Adrenal gland (tissue), 12 donors: ENCODE data around the gene PRDM1. TPM values are rescaled to one million over a fixed set of nuclear protein-coding genes. Genes with fewer than 3 reads are reported as not detected.

Experiments
- DNase-seq, 7 donors: peaks; one replicate each; pipeline ENCODE4 v3.0.0-alpha.2; 2019 to 2020
- H3K27ac ChIP-seq, 5 donors: fragments of 200-600 bp; sonication (generic) in 4 of 5; 1 replicate in 3 of 5; 2 replicates in 2 of 5; pipeline versions ENCODE4 v1.5.1 to v1.8.0; 2016 to 2020; ENCODE audit warnings: mild to moderate bottlenecking in 1 of 5
- H3K27me3 ChIP-seq: fragments of 200-600 bp; 2 replicates; pipeline ENCODE4 v1.8.0; 2021
- H3K36me3 ChIP-seq, 2 donors: fragments of 200-600 bp; replicated peaks in 1 of 2; 1 replicate in 1 of 2; 2 replicates in 1 of 2; pipeline versions ENCODE4 v1.5.1 to v1.8.0; 2018 to 2022
- H3K4me1 ChIP-seq, 2 donors: fragments of 200-600 bp; replicated peaks in 1 of 2; 1 replicate in 1 of 2; 2 replicates in 1 of 2; pipeline versions ENCODE4 v1.5.1 to v1.8.0; 2018 to 2021
- H3K4me3 ChIP-seq, 4 donors: fragments of 200-600 bp; sonication (generic) in 3 of 4; one replicate each; pipeline ENCODE4 v1.5.1; 2016 to 2018
- H3K9me3 ChIP-seq, 3 donors: fragments of 200-600 bp; sonication (generic) in 1 of 3; replicated peaks in 1 of 3; 1 replicate in 2 of 3; 2 replicates in 1 of 3; pipeline versions ENCODE4 v1.5.1 to v1.8.0; 2016 to 2021
- CTCF ChIP-seq, 6 experiments: fragments of 450-650 bp in 4 of 6; fragments of 200-600 bp in 2 of 6; sonication (generic) in 1 of 6; IDR thresholded peaks; 1 replicate in 5 of 6; 2 replicates in 1 of 6; pipeline versions ENCODE4 v1.5.1 to v1.8.0; 2016 to 2021; ENCODE audit warnings: antibody characterized with exemption in 6 of 6, mild to moderate bottlenecking in 2 of 6, moderate library complexity in 1 of 6
- POLR2A ChIP-seq, 2 donors: fragments of 450-650 bp; IDR thresholded peaks; one replicate each; pipeline ENCODE4 v1.6.1; 2017; ENCODE audit warnings: antibody characterized with exemption in 2 of 2, mild to moderate bottlenecking in 2 of 2, moderate library complexity in 1 of 2
- WGBS, 4 donors: extraction: QIAGEN DNeasy Blood & Tissue Kit in 2 of 4; methylation state at CpG; one replicate each; pipeline versions ENCODE4 v1.1.5 to v1.1.7; 2013 to 2017; 5-methylcytosine and 5-hydroxymethylcytosine counted together
- intact Hi-C, 2 donors: fragments of 100-400 bp; cut with DNase I; formaldehyde crosslinking; loops; one replicate each; pipeline versions ENCODE4 v1.14.1 to v1.15.0; 2022 to 2023
- polyA plus RNA-seq, 3 donors: library from polyadenylated mRNA; stranded (reverse); fragments of 200-250 nt in 2 of 3; fragments of 350-450 nt in 1 of 3; fragmentation: Illumina TruSeq in 1 of 3; extraction: RNeasy Lipid Tissue Mini Kit (QIAGEN cat#74804) in 1 of 3; gene quantifications; one replicate each; pipeline ENCODE4 v1.2.3, GENCODE V29; 2013 to 2014
- total RNA-seq, 9 donors: library from RNA; depleted of rRNA in 4 of 9; stranded (reverse); fragments of >200 nt in 4 of 9; fragments of 120-200 nt in 1 of 9; fragmentation: NEBNext Ultra II Directional in 1 of 9; extraction: Animal tissue kit (Norgen Biotek cat#: 25700) in 1 of 9; gene quantifications; one replicate each; pipeline versions ENCODE4 v1.1.0 to v1.2.4, GENCODE V29; 2013 to 2023
- donor health status: healthy with polysubstance abuse.
- donor health status: Bipolar disorder and iron deficiency.
- donor health status: DM: yes; HTN: yes; CAD: no.
- donor health status: DM: no; HTN: no; CAD: no.
- donor health status: DM: no; HTN: no; CAD: no.
- donor health status: DM: yes; HTN: yes; CAD: no.

Gene PRDM1
- total and polyA plus RNA-seq, 12 donors, result 0.40 to 7.5 (median 3.7) TPM

- Histone ChIP-seq H3K4me1 (peaks cover 0 to 4% of the 10 kb centered on the region in 2 donors), H3K27me3 (no peaks in the 10 kb centered on the region), H3K9me3 (no peaks in the 10 kb centered on the region), H3K27ac (no peak overlapping the region), H3K4me3 (no peak overlapping the region), H3K36me3 (no peaks in the 10 kb centered on the region)
- DNase-seq, result no peak
- intact Hi-C loops, result no loop called here
- 81 to 87% (median 87%) methylated on average over 17 of the region's 17 CpGs for WGBS, 4 donors
- TF ChIP-seq POLR2A (IDR thresholded peaks at IDR 0.05) (no peak), CTCF (IDR thresholded peaks at IDR 0.05) (no peak)
Measured at GRCh38 chr6:106134087-106134770, 48.1 kb downstream of the PRDM1 start.

GRCh38 chr6:106134906-106135634 is 48.9 kb downstream of the PRDM1 start:
- intact Hi-C loops, result no loop called here
- TF ChIP-seq POLR2A (IDR thresholded peaks at IDR 0.05), result no peak
- TF ChIP-seq CTCF (IDR thresholded peaks at IDR 0.05), result peak in 1 of 6 experiments; percentile 3
- WGBS, 4 donors, result 34 to 47% (median 42%) methylated on average over 5 to 18 of the region's 18 CpGs

GRCh38 chr6:106135911-106136571 is 49.9 kb downstream of the PRDM1 start:
- no peaks in the 10 kb centered on the region for H3K9me3 ChIP-seq
- H3K4me3 ChIP-seq, result no peak overlapping the region
- H3K4me1 ChIP-seq, result peaks cover 0 to 4% of the 10 kb centered on the region in 2 donors
- H3K36me3 ChIP-seq, result no peaks in the 10 kb centered on the region
- no peak overlapping the region for H3K27ac ChIP-seq
- intact Hi-C loops, result no loop called here
- TF ChIP-seq CTCF (IDR thresholded peaks at IDR 0.05) (no peak), POLR2A (IDR thresholded peaks at IDR 0.05) (no peak)
- DNase-seq, result no peak
- H3K27me3 ChIP-seq, result no peaks in the 10 kb centered on the region
- 91 to 96% (median 92%) methylated on average over 9 to 16 of the region's 16 CpGs for WGBS, 4 donors

More at GRCh38 chr6:106134906-106135634, 48.9 kb downstream of the PRDM1 start:
- H3K27ac ChIP-seq, result peak overlapping the region in 1 of 5 donors; percentile 60
- H3K4me1 ChIP-seq, result peaks cover 0 to 4% of the 10 kb centered on the region in 2 donors
- peak; percentile 72 to 93 (median 91) for DNase-seq
- H3K27me3 ChIP-seq, result no peaks in the 10 kb centered on the region
- H3K9me3 ChIP-seq, result no peaks in the 10 kb centered on the region
- no peaks in the 10 kb centered on the region for H3K36me3 ChIP-seq
- H3K4me3 ChIP-seq, result peak overlapping the region in 1 of 4 donors; percentile 17

GRCh38 chr6:106136845-106137244 is 50.7 kb downstream of the PRDM1 start:
- H3K27ac ChIP-seq, result no peak overlapping the region
- no peaks in the 10 kb centered on the region for H3K27me3 ChIP-seq
- H3K4me1 ChIP-seq, result peaks cover 0 to 4% of the 10 kb centered on the region in 2 donors
- H3K36me3 ChIP-seq, result no peaks in the 10 kb centered on the region
- WGBS, 4 donors, result 95 to 99% (median 97%) methylated on average over 5 of the region's 5 CpGs
- TF ChIP-seq POLR2A (IDR thresholded peaks at IDR 0.05) (no peak), CTCF (IDR thresholded peaks at IDR 0.05) (no peak)
- intact Hi-C loops, result no loop called here
- no peak overlapping the region for H3K4me3 ChIP-seq
- DNase-seq, result no peak
- H3K9me3 ChIP-seq, result no peaks in the 10 kb centered on the region
